Measurements from ENCODE around the gene FANCI.

FANCI gene

DNA sequence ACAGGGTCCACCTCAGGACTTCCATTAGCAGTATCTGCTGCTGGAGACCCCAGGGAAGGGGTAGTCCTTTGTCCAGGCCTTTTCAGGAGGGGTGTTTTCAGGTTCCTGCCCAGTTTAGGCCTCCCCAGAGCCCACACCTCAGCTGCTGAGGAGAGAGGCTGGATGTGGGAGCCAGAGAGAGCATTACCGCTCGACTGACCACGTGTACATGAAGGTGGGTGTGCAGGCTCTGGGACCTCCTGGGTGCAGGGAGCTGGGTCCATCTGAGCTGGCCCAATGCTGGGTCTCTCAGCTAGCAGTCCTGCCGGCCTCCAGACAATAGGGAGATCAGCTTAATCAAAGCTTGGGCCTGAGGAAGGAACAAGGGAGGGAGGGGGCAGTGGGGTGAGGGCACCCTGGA is 120.0 kb downstream of the FANCI start:
- no peak for DNase-seq

DNA sequence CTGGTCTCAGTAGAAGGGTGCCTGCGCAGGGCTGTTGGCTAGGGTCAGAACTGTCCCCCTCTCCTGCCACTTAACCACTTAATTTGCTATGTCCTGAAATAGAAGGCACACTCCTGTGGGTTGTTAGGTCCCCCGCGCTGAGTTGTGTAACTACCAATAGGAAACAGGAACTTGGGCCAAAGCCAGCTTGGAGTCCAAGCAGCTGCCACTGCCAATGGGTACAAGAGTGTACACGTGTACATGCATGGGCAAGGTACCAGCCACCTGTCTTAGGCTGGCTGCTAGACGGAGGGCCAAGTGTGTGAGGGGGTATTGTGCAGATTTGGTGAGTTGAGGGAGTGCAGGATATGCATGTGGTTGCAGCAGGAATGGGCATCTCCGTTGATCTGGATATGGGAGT is 120.6 kb downstream of the FANCI start:
- no peak for DNase-seq

DNA sequence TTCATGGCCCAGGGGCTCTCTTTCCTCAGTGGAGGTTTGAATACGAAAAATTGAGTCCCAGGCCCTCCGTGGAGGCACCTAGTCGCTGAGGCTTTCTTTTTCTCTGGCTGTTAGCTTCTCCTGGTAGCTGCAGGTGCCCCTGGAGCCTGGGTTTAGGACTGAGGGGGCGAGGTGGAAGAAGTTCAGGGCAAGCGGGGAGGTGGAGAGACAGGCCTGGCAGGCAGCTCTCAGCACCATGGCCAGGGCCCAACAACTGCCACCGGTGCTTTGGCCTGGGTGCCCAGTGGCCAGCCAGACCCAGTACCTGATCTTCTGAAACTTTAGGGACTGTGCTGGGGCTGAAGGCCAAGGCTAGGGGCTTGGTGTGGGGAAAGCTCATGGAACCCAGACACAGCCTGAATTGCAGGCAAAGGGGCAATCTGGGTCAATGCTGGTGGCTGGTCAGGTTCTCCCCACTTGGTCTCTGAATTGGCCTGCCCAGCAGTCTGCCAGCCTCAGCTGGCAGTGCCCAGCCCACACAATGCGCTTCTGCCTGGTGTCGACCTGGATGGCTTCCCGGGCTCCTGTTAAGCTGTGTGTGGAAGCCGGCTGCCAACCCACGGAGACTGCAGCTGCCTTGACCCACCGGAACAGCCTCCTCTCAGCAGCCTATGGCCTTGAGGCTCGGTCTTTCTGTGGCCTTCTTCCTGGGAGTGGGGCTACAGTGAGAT is 121.1 kb downstream of the FANCI start:
- DNase-seq = no peak

DNA sequence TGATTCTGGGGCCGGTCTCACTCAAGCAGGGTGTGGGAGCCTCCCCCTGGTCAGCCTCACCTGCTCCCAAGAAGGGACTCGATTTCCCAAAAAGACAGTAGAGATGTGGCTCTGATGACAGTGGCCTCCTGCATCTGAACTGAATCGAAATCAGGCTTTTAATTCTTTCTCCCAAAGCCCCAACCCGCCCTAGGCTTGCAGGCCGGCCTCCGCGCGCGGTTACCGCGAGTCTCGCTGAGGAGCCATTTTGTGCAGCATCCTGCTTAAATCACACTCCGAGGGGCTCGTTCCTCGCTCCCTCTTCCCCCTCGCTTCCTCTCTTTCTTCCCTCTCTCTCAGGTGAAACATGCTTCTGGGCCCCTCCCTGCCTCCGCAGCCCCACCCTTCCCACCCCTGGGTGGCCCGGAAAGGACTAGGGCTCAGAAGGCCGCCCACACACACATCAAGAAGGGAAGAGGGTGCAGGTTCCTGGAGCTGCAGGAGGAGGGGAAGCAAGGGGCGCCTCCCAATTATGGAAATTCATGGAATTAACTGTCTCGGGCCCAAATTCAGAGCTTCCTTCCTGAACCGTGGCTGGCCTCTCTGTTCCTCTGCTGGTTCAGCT is 121.8 kb downstream of the FANCI start:
- no peak for DNase-seq

Data from activated effector memory CD4-positive, alpha-beta T cell treated with Interleukin-2 at 50 U/mL for 16 hours (primary cell).